NCI-H446 treated with DMSO at 0.1 percent for 48 hours (cell line): ENCODE measurements around the gene UCK1.

Experiments
- DNase-seq: peaks from one replicate; lab custom pipeline; 2025; lab: John Stamatoyannopoulos, UW

Gene UCK1

DNA sequence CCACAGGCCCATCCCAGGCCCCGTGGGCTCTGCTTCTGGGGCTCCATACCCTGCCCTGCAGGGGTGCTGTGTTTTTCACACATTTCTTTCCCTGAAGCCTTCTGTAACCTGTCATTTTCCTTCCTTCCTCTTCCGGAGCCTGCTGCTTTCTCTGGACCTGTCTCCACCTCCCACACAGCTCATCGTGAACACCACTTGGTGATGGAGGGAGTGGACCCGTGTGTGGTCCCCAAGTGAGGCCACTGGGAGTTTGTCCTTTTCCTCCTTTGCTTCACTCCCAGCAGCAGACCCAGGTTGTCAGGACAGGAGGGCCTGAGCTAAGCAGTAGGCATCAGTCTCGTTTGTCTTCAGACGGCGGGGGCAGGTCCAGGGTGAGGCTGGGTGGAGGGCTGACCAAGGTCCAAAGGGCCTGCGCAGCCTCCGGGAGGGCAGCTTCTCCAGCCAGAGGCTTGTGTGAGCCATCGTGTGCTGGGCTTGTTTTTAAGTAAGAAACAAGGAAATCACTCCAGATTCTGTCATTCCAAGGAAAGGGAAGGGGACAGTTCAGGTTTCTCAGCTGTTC lies 34.1 kb downstream of the UCK1 start:
- DNase-seq: no peak

DNA sequence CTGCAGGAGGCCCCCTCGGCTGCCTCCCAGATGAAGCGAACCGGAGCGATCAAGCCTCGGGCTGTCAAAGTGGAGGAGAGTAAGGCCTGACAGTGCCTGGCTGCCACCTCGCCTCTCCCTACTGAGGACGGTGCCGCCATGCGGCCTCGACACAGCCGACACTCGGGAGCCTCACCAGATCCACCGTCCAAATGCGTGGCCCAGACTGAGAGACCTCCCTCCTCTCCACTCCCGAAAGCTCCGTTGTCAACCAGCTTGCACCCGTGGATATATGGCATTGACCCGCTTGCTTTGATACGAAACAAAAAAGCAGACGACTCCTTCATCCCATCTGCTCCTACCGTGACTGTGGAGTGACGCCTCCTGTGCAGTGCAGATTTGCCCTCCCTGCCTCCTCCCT lies 35.3 kb downstream of the UCK1 start:
- no peak for DNase-seq

DNA sequence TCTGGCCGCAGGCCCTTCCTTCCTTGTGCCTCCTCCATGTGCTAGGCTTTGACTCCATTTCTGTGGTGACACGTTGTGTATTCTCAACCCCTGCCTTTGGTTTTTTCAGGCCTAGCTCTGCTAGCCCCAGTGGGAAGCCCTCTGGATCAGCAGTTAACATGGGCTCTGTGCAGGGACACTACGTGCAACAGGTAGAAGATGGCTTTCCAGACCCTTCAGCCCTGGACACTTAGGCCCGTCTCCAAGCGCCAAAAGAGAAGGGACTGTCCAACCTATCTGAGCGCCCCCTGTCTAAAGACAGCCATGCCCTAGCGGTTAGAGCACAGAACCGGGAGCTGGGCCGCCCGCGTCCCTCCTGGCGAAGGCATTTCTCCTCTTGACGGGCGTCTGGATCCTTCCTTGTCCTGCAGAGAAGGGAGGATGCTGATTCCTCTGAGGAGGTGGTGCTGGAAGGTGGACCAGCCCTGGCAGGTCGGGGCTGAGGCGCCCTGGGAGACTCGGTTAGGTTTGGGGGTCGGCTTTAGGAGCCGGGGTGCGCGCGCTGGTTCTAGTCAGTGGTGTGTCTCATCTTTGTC lies 36.7 kb downstream of the UCK1 start:
- no peak for DNase-seq

DNA sequence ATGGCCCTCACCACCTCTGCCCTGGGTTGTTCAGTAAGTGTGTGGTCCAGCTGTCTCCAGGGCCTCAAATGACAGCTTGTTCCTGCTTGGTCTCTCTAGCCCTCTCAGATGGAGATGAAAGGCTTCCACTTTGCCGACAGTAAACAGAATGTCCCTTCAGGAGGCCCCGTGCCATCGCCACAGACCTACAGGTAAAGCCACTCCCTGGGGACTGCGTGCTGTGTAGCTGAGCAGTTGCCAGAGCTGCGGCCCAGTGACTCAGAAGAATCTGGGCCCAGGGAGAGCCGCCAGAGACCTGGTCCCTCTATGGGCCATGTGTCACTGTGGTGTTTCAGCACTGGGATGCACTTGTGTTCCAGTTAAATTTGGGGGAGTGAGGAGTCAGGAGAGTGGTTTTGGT lies 39.0 kb downstream of the UCK1 start:
- no peak for DNase-seq

DNA sequence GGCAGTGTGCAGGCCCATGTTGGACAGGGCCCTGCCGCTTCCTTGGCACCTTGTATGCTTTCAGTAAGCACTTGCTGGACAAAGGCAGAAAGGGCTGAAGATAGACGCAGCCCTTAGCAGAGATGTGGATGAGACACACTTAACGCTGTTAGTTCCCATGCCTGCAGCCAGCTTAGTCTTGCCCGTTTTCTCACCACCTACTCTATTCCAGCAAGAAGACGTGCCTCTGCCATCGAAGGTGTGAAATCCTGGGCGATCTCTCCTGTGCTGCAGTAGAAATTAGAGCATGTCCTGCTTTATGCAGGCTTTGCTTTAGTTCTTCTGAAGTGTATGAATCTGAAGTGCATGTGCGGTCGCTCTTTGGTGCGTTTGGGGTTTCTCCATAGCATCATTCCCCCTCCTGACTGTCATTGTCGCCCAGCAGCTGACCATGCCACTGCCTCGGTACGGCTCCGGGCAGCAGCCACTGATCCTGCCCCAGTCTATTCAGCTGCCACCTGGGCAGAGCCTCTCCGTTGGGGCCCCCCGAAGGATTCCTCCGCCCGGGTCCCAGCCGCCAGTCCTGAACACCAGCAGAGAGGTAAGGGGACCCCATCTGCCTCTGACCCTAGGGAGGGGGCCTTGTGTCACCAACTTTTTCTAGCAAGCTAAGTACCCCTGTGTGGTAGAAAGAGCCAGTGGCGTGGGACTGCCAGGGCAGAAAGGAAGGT lies 39.9 kb downstream of the UCK1 start:
- no peak for DNase-seq

DNA sequence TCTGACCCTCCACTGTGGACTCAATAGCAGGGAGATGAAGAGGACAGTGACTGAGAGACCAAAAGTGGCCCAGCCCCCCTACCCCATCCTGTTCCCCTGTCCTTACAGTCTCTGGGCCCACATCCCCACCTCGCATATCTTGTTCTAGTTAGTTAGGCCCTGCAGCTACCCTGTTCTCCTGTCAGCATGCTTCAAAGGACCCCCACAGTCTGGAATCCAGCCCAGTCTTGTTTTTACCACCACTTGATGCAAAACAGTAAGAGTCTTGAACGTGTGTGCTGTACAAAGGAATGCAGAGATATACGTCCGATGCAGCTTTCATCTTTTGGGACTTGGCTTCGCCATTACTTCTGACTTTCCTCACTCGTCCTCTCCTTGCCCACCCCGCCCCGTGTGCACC lies 40.5 kb downstream of the UCK1 start:
- DNase-seq: no peak

DNA sequence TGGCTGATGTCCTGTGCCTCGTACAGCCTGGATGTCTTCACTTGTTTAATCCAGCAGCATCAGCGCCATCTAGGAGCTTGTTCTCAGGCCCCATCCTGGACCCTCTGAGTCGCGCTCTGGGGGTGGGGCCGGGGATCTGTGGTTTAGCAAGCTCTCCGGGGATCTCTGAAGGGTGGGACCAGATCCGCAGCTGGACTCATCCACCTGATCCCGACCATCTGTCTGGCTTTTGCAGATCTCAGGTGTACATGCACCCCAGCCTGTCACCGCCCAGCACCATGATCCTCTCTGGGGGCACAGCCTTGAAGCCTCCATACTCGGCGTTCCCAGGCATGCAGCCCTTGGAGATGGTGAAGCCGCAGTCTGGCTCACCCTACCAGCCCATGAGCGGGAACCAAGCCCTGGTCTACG lies 43.4 kb downstream of the UCK1 start:
- DNase-seq: no peak

DNA sequence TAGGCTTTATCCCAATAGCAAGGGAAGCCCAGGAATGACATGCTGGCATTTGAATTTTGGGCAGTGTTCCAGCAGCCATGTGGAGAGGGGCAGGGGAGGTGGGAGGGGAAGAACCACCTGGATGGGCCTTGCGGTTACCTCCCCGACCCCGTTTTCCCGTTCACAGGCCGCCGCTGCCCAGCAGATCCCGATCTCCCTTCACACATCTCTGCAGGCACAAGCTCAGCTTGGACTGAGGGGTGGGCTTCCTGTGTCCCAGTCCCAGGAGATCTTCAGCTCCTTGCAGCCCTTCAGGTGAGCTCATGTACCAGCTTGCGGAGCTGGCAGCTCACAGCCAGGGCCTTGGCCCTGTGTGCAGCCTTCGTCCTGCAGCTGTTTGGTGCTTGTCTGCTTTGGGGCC lies 44.1 kb downstream of the UCK1 start:
- no peak for DNase-seq

DNA sequence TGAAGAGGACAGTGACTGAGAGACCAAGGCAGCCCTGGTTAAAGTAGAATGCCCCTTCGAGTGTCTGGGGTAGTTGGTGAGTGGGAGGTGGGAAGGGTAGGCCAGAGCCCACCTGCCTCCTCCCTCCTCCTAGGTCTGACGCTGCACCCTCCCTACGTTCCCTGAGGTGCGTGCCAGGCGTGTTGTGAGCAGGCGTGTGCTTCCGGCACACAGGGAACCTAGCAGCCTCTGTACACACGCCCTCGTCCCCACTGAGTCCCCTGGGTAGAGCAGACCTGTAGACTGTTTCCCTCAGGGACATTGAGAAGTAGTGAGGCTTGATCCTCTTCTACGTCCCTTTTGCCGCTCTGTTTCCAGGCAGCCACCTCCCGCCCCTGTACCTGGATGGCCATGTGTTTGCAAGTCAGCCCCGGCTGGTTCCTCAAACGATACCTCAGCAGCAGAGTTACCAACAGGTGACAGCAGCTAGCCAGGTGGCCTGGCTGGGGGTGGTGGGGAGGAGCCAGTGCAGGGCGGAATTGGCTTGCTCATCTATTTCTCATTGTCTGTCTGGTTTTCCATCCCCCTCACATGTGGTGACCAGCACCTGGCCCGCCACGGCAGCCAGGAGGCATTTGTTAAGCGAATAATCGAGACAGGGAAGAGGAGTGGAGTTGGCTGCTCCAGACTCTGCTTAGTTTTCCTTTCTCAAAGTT lies 45.2 kb downstream of the UCK1 start:
- DNase-seq: no peak

DNA sequence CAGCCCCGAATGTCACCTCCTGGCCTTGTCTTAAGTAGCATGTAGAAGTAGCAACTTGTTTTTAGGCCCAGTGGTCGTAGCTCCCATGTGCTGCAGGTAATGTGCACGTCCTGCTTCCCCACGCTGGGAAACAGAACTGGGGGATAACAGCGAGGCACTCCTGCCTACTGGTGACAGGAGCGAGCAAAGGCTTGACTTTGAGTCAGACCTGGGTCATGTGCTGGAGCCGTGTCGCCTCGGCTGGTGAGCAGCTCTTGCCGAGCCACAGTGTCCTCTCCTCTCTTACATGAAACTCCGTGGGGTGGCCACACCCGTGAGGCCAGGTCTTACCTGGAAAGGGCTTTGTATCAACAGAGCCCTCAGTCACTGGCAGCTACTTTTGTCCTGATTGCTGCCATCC lies 45.9 kb downstream of the UCK1 start:
- no peak for DNase-seq

DNA sequence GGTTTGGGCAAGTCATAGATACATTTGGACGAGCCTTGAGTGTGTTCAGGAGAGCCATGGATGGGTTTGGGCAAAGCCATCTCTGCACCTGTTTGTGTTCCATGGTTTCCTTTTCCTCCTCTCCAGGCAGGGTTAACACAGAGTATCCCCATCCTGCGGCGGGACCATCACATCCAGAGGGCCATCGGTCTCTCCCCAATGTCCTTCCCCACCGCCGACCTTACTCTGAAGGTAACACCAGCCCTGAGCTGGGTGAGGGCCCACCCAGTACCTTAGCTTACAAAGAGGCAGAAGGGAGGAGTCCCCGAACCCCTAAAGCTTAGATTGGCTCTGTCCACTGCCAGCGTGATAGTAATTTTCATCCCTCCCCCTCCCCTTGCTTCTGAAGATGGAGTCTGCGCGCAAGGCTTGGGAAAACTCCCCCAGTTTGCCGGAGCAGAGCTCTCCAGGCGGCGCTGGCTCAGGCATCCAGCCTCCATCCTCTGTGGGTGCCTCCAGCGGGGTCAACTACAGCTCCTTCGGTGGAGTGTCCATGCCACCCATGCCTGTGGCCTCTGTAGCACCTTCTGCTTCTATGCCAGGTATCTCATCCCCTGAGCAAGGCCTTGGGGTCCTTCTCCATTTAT lies 46.4 kb downstream of the UCK1 start:
- no peak for DNase-seq

DNA sequence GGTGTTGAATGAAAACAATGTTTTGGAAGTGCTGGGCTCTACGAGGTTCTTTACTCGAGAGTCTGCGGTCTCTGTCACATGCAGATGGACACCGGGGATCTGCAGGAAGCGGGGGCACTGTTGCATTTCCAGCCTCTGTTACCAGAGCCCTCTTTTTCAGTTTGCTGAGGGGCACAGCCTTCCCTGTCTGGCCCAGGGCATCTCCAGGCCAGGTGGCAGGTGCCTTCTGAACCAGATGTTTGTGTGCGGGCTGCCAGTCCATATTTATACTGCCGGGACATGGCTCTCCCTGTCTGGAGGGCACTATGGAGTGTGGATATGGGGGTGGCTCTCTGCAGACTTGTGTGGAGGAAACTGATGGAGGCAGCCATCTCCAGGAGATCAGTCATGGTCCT lies 47.0 kb downstream of the UCK1 start:
- DNase-seq: no peak

DNA sequence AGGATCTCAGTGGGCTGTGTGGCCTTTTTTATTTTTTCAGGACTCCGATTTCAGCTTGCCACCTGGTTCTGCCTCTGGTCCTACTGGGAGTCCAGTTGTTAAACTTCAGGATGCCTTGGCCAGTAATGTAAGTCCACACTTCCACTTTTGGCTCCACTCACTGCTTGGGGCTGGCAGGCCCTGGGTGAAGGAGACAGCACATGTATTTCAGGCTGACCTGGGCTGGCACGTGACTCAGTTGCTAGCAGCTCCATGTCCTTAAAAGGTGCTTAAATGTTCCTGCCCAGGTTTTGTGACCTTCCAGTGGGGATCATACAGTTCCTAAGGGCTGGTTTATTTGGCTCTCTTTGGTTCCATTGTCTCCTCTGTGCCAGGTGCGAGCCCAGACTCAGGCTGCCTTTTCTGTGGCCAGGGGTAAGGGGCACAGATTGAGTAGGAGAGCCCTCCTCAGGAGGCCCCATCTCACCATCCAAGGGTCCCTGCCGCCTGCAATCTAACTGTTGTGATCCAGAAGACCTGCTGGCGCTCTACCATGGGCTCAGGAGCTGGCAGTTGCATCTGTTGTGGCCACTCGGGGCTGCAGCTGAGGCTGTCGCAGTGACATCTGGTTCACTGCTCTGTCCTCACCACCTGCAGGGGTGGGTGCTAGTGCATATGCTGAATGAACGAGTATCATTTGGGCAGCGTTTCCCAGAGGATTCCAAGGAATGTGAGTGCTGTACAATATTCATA lies 47.6 kb downstream of the UCK1 start:
- DNase-seq: no peak

DNA sequence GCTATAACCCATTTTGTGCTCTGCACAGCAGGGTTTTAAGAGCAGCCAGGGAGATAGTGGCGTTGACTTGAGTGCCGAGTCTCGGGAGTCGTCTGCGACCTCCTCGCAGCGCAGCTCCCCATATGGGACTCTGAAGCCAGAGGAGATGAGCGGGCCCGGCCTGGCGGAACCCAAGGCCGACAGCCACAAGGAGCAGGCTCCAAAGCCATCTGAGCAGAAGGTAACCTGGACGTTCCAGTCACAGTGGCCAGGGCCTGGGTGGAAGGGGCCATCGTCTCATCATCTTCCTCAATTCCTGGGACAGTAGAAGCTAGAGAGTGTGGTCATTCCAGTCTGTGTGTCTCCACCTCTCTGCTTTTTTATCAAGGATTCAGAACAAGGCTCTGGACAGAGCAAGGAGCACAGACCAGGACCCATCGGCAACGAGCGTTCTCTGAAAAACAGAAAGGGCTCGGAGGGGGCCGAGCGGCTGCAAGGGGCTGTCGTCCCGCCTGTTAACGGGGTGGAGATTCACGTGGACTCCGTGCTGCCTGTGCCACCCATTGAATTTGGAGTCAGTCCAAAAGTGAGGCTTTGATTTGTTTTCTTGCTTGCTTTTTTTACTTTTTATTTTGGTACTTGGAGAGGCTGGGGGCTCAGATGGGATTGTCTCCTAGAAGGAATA lies 48.6 kb downstream of the UCK1 start:
- no peak for DNase-seq

DNA sequence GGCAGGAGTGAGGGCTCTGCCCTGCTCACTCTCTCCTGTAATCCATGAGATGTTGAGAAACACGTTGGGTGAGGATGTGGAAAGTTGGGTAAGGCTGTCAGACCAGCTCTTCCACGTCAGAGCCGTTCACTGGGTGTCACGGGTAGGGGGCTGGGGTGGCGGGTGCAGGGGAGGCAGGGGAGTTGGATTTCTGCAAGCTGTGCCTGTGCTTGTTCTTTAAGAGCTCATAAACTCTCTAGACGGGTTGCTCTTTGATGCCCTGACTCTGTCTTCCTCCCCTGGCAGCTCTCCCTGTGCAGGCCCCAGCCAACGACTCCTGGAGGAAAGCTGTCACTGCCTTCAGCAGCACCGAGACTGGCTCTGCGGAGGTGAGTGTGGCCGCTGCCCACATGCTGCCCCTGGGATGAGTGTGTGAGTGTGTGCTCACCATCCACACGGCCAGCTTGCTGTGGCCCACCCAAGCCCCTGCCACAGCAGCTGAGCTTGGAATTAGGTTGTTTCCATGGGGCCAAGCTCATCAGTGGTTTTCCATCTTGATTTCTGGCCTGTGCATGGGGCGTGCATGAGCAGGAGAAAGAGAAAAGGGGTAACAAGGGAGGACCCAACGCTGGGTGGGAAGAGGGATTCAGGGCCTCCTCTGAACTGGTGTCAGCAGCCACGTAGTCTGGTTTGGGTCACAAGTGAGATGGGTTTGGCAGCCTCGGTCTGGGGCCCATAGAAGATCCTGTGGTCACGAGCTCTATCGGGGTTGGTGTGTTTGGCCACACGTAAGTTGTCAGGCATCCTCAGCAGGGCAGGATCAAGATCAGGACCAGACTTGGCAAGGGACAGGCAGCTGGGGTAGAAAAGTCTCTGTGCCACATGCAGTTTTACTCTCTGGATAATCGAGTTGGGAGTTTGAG lies 49.4 kb downstream of the UCK1 start:
- no peak for DNase-seq

DNA sequence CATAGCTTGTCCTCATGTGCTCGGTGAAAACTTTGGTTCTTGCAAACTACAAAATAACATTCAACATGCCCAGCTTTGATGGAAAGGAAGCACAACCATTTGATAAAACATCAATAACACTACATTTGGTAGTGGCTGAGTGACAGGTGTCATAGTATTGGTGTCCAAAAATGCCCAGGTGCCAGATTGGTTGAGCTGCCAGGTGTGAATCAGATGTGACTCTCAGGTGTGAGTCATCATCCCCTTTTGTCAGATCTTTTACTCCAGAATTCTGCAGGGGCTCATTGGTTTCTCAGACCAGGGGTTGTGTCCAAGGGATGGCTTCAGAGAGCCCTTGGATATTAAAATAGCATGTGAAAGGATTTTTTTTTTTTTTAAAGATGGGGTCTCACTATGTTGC lies 50.8 kb downstream of the UCK1 start:
- no peak for DNase-seq

DNA sequence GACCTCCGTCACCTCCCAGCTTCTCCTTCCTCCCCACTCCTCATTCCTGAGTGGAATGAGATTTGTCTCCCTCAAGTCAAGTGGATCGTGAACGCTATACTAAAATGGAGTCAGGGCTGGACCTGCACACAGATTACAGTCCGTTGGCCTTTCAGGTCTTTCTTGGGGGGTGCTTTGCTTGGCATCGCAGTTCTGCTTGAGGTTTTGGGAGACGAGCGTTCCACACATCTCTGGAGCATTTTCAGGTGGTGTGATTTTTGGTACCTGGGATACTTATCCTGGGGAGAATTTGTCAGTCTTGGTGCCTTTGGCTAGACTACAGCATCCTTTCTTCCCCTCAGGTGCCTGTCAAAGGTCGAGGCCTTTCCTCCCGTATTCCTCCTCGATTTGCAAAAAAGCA lies 52.2 kb downstream of the UCK1 start:
- DNase-seq: no peak

DNA sequence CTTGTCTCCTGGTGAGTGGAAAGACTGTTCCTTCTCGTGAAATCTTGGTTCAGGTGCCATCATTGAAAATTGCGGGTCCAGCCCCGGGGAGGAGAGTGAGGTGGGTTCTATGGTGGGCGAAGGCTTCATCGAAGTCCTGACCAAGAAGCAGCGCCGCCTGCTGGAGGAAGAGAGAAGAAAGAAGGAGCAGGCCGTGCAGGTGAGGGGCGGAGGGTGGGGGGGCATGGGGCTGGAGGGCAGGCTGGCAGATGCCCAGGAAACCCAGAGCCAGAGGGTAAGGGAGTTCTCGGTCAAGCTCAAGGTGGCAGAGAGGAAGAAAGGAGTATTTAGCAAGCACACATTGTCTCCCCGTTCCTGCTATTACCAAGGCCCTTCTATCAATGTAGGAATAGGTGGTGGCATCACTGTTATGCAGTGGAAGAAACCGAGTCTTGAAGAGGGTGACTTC lies 52.6 kb downstream of the UCK1 start:
- no peak for DNase-seq

DNA sequence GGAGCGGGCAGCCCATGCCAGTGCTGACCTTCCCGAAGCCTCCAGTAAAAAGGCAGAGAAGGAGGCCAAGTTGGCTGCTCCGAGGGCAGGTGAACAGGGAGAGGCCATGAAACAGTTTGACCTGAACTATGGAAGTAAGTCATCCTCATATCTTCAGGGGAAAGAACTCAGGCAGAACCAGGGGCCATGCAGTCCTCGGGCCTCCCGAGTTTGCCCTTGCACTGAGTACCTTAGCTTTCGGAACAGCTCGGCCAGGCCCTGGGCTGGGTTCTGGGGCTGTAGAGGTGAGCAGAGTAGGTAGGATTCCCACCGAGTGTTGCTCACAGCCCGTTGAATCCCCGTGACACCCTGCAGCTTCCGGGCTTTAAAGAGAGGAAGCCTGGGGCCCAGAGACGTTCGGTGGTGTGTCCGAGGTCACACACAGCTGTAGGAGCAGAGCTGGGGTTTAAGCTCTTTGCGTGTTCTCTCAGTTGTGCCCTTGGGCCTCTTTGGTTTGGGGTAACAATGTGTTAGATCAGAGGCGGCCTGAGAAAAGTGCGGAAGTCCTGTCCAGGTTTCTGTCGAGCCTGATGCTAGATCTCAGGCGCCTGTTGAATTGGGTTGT lies 53.1 kb downstream of the UCK1 start:
- DNase-seq: no peak

DNA sequence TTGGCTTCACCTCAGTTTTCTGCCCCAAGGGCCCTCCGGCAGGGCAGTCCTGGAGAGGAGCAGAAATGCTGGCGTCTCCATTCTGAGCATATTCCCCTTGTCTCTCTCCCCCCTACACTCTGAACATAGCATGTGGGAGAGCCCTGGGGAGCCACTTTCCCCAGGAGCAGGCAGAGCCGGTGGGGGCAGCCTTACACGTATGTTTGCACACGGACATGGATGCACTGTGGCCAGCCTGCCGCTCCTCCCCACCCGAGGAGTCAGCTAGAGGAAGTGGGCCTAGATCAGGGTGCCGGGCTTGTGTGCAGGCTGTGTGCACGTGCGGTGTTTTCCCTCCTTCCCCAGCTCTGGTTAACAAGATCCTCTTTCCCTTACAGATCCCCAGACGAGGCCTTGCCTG lies 53.7 kb downstream of the UCK1 start:
- no peak for DNase-seq
